ENCODE data around the gene CD247. TPM values are rescaled to one million over a fixed set of nuclear protein-coding genes. Genes with fewer than 3 reads are reported as not detected.

Gene CD247
- total and polyA plus RNA-seq, 9 of the 15 experiments (the other 6 are each of a cell fraction or from before 2014, with no cell fraction given): 0.08 to 0.42 (median 0.28) TPM; not detected in 5

DNA sequence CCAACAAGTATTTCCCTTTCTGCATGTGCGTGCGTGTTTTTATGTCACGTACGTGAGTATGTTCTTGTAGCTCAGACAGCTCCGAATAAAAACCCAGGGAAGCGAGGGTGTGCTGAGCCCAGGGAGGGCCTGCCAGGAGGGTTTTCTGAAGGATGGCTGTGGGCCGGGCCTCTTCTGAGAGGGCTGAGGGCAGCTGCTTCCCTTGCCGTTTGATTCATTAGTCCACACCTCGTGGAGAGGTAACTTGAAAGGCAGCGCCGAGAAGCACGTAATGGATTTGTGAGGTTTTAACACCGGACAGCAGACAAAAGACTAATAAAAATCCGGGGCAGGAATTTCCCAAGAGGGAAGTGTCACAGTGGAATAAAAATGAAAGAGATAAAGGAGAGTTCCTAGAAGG, 29.5 kb downstream of the CD247 start:
- ATAC-seq (no peak), FAIRE-seq (no peak), DNase-seq (ENCODE audit: extremely low read depth in 1 of 4, low spot score in 3 of 4) (no peak)
- Histone ChIP-seq H3K36me3 (ENCODE audit: control insufficient read depth, insufficient read depth, low read length) (no peaks in the 10 kb centered on the region), H3K9me1 (ENCODE audit: control insufficient read depth, insufficient read depth, low read length) (no peaks in the 10 kb centered on the region), H3K4me3 (no peak overlapping the region), H3K4me1 (replicated peaks in 1 of 2; ENCODE audit: control insufficient read depth in 2 of 2, insufficient read depth in 2 of 2, low read length in 2 of 2) (peaks cover 0 to 5% of the 10 kb centered on the region in 2 experiments; a peak in 3 of 5 replicates), H3K9ac (ENCODE audit: insufficient read depth in 1 of 2, low read depth in 2 of 2, low read length in 2 of 2) (no peak overlapping the region), H3K27me3 (ENCODE audit: control insufficient read depth in 2 of 2, insufficient read depth in 2 of 2, low read length in 2 of 2) (peaks cover 14 to 26% of the 10 kb centered on the region in 2 experiments), H3K79me2 (ENCODE audit: control insufficient read depth, insufficient read depth, low read length) (no peaks in the 10 kb centered on the region), H2AFZ (ENCODE audit: low read depth, low read length) (no peak overlapping the region; the same call in 1 of the 2 replicates), H3K27ac (ENCODE audit: extremely low read depth, low read depth, low read length) (no peak overlapping the region), H3K4me2 (ENCODE audit: insufficient read depth, low read length) (no peak overlapping the region), H3K9me3 (replicated peaks; ENCODE audit: control insufficient read depth, insufficient read depth, low read depth, low read length) (no peaks in the 10 kb centered on the region), H4K20me1 (replicated peaks; ENCODE audit: control insufficient read depth, insufficient read depth, low read length) (no peaks in the 10 kb centered on the region)
- ChIA-PET CTCF (ENCODE audit: low intra/inter-chr PET ratio) (no interaction called here), POLR2A (no interaction called here)
- intact Hi-C loops (cut with micrococcal nuclease): no loop called here
- TF ChIP-seq BHLHE40 (IDR thresholded peaks at IDR 0.05; ENCODE audit: low read length): no peak
- TF ChIP-seq, protein P1, sequence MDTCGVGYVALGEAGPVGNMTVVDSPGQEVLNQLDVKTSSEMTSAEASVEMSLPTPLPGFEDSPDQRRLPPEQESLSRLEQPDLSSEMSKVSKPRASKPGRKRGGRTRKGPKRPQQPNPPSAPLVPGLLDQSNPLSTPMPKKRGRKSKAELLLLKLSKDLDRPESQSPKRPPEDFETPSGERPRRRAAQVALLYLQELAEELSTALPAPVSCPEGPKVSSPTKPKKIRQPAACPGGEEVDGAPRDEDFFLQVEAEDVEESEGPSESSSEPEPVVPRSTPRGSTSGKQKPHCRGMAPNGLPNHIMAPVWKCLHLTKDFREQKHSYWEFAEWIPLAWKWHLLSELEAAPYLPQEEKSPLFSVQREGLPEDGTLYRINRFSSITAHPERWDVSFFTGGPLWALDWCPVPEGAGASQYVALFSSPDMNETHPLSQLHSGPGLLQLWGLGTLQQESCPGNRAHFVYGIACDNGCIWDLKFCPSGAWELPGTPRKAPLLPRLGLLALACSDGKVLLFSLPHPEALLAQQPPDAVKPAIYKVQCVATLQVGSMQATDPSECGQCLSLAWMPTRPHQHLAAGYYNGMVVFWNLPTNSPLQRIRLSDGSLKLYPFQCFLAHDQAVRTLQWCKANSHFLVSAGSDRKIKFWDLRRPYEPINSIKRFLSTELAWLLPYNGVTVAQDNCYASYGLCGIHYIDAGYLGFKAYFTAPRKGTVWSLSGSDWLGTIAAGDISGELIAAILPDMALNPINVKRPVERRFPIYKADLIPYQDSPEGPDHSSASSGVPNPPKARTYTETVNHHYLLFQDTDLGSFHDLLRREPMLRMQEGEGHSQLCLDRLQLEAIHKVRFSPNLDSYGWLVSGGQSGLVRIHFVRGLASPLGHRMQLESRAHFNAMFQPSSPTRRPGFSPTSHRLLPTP (IDR thresholded peaks at IDR 0.05; ENCODE audit: borderline replicate concordance, extremely low read depth, insufficient read length): no peak
- no peak for TF ChIP-seq POLR2H (tag; IDR thresholded peaks at IDR 0.05; ENCODE audit: low read depth)
- TF ChIP-seq ASH1L (IDR thresholded peaks at IDR 0.05; ENCODE audit: borderline replicate concordance, low read depth, partially characterized antibody): no peak
- TF ChIP-seq, protein P2, sequence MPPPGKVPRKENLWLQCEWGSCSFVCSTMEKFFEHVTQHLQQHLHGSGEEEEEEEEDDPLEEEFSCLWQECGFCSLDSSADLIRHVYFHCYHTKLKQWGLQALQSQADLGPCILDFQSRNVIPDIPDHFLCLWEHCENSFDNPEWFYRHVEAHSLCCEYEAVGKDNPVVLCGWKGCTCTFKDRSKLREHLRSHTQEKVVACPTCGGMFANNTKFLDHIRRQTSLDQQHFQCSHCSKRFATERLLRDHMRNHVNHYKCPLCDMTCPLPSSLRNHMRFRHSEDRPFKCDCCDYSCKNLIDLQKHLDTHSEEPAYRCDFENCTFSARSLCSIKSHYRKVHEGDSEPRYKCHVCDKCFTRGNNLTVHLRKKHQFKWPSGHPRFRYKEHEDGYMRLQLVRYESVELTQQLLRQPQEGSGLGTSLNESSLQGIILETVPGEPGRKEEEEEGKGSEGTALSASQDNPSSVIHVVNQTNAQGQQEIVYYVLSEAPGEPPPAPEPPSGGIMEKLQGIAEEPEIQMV (tag; conservative IDR thresholded peaks at IDR 0.05; ENCODE audit: low read depth): no peak
- TF ChIP-seq, protein P3, sequence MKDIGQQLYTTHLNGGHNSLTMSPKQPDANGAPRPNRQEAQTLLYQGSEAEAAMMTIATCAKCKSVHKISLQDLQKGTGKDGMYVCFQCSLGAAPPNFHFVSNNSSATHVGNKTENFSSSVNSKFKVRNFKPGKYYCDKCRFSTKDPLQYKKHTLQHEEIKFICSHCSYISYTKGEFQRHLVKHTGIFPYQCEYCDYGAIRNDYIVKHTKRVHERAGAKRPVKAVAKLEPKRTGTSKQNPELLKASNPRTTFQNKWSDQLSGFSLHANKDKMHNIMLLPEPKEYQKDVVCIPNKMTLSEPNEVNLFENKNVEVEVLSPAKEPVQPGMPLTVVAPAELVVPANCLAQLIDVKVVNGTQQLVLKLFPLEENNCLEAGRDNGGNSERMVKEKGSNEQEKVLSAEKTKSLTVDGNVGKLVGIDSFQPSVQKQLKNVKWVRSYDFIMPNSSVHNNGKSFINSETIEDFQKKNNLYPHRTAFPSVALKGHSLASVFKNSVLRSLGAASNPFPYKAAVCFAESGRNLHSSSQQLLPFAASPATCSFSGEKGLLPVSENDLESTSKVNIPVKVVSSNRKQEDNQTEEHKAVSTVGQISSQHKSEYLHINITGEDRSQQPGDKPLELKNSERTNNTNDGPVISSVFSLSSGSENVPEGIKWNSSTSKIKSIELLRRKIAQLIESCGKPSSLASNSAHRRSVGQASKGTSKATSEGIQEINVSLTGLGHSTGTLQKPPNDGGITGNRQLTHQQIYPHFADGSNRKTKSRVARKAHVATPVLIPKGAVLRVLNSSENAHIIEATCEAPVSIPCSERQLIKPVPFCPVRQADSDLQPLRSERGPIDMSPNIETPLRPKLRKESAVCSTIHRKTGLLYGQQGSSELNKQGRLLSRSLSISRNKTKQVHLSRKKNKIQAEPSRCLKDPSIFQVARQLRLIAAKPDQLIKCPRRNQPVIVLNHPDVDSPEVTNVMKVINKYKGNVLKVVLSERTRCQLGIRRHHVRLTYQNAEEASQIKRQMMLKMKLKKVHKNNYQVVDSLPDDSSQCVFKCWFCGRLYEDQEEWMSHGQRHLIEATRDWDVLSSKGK (CRISPR knock-in tag; IDR thresholded peaks at IDR 0.05): no peak
- TF ChIP-seq CCAR2 (IDR thresholded peaks at IDR 0.05; ENCODE audit: low read depth, low read length): no peak
- no peak for TF ChIP-seq C11orf30 (IDR thresholded peaks at IDR 0.05; ENCODE audit: low read depth)
- TF ChIP-seq, protein P4, sequence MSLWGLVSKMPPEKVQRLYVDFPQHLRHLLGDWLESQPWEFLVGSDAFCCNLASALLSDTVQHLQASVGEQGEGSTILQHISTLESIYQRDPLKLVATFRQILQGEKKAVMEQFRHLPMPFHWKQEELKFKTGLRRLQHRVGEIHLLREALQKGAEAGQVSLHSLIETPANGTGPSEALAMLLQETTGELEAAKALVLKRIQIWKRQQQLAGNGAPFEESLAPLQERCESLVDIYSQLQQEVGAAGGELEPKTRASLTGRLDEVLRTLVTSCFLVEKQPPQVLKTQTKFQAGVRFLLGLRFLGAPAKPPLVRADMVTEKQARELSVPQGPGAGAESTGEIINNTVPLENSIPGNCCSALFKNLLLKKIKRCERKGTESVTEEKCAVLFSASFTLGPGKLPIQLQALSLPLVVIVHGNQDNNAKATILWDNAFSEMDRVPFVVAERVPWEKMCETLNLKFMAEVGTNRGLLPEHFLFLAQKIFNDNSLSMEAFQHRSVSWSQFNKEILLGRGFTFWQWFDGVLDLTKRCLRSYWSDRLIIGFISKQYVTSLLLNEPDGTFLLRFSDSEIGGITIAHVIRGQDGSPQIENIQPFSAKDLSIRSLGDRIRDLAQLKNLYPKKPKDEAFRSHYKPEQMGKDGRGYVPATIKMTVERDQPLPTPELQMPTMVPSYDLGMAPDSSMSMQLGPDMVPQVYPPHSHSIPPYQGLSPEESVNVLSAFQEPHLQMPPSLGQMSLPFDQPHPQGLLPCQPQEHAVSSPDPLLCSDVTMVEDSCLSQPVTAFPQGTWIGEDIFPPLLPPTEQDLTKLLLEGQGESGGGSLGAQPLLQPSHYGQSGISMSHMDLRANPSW (CRISPR knock-in tag; IDR thresholded peaks at IDR 0.05): no peak
- WGBS (ENCODE audit: insufficient coverage, low coverage, missing lambda C conversion rate): 37% methylated on average over 14 of the region's 14 CpGs
- in situ Hi-C loops (cut with MboI): no loop called here
- no TSS peak for BruUV-seq (replicated peaks)
